ENCODE data around the gene TMEM178B.

Gene TMEM178B

GRCh38 chr7:141525973-141526514 is 452.2 kb downstream of the TMEM178B start:
- no peak for DNase-seq (ENCODE audit: low spot score)
- TF ChIP-seq, protein P1, sequence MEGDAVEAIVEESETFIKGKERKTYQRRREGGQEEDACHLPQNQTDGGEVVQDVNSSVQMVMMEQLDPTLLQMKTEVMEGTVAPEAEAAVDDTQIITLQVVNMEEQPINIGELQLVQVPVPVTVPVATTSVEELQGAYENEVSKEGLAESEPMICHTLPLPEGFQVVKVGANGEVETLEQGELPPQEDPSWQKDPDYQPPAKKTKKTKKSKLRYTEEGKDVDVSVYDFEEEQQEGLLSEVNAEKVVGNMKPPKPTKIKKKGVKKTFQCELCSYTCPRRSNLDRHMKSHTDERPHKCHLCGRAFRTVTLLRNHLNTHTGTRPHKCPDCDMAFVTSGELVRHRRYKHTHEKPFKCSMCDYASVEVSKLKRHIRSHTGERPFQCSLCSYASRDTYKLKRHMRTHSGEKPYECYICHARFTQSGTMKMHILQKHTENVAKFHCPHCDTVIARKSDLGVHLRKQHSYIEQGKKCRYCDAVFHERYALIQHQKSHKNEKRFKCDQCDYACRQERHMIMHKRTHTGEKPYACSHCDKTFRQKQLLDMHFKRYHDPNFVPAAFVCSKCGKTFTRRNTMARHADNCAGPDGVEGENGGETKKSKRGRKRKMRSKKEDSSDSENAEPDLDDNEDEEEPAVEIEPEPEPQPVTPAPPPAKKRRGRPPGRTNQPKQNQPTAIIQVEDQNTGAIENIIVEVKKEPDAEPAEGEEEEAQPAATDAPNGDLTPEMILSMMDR (IDR thresholded peaks at IDR 0.05; ENCODE audit: borderline replicate concordance, control extremely low read depth, extremely low read depth, insufficient read depth, missing control alignments), result no peak
- in situ Hi-C loops (cut with MboI; ENCODE audit: low sequenced_read_pairs, unreplicated experiment), result loop anchor here (25.0 kb wide), 1 partner anchor 714 kb away; no protein-coding TSS in a partner anchor

- no peak for DNase-seq (ENCODE audit: low spot score)
- in situ Hi-C loops (cut with MboI; ENCODE audit: low sequenced_read_pairs, unreplicated experiment), result loop anchor here (25.0 kb wide), 1 partner anchor 715 kb away; no protein-coding TSS in a partner anchor
- TF ChIP-seq, protein P1 (IDR thresholded peaks at IDR 0.05; ENCODE audit: borderline replicate concordance, control extremely low read depth, extremely low read depth, insufficient read depth, missing control alignments), result no peak
Observed at GRCh38 chr7:141527076-141527475, 453.2 kb downstream of the TMEM178B start.

DNA sequence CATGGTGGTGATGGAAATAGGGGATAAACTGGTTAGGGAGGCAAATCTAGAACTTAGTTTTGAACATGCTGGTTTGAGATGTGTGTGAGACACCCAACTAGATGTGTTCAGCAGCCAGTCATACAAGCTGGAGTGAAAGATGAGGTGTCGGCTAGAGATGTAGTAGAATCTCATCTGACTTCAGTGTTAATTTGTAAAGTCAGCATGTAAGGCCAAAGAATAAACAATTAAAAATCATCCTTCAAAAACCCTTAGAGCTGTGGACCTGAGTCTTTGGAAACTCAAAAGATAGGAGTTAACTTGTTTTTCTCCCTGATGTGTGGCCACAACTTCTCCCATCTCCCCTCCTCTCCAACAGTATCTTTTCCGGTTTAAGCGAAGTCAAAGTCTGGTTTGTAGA is 454.5 kb downstream of the TMEM178B start:
- TF ChIP-seq, protein P1 (IDR thresholded peaks at IDR 0.05; ENCODE audit: borderline replicate concordance, control extremely low read depth, extremely low read depth, insufficient read depth, missing control alignments), result no peak
- in situ Hi-C loops (cut with MboI; ENCODE audit: low sequenced_read_pairs, unreplicated experiment), result loop anchor here (25.0 kb wide), 1 partner anchor 716 kb away; no protein-coding TSS in a partner anchor
- no peak for DNase-seq (ENCODE audit: low spot score)

Measured in GM13976 (cell line).